PC-9 (cell line): ENCODE results near the gene LIPC.

Experiments used
- CTCF ChIP-seq: fragments of 200-600 bp; sonication (generic); conservative IDR thresholded peaks from 2 replicates; pipeline ENCODE4 v1.6.1; 2017; ENCODE audit warnings: mixed run types, antibody characterized with exemption, mild to moderate bottlenecking, moderate library complexity
- EZH2 ChIP-seq: fragments of 200-600 bp; sonication (generic); IDR thresholded peaks from 2 replicates; pipeline ENCODE4 v1.8.0; 2017; ENCODE audit warnings: antibody characterized with exemption, low read depth

GRCh38 chr15:58491499-58492202 is 59.9 kb downstream of the LIPC start:
- TF ChIP-seq CTCF (no peak), EZH2 (no peak)
